ENCODE results near the gene CMTM4.
A peak's percentile ranks its signal among the peaks of the same experiment; 100 is the strongest.

The CMTM4 gene

DNA sequence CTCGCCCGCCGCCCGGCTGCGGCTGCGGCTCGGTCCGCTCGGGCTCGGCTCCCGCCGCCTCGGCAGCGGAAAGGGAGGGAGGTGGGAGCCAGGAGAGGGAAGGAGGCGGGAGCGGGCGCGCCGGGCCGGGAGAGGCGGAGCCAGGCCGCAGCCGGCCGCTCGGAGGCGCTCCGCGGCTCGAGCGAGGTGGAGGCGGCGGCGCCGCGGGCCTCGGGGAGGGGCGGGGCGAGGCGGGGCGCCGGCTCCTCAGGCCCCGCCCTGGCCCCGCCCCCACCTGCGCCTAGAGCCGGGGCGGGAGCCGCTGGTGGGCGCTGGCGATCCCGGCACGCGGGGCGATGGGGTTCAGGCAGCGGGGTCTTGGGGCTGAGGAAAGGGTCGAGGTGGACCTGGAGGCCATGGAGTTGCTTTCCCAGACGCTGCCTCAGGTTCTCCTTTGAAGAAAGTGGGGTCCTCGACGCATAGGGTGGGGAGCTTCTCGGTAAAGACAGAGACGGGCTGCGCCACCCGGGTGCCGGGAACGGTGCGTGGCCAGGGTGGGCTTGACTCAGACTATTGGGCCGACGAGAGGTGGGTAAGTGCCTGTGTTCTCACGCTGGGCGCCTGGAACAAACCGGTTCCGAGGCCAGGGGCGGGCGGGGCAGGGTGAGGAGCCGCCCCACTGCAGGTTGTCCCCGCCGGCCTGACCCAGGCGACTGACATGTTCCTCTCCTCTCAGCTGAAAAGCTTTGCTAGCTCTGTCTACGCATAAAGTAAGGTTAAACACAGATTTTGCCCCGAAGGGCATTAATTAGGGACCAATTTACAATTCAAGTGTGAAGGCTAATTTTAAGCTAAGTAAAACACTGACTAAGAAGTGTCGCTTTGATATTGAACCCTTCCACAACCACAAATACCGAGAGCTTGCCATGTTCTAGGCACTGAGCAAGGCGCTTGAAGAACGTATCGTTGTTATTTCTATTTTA lies at the start of gene CMTM4:
CMTM4 (minus strand) TSS at position 75 of the 962 bp plus-strand sequence. CDS start 218 bp downstream, outside the sequence.
- peak; percentile 86 for DNase-seq
- H3K27me3 ChIP-seq (ENCODE audit: insufficient read depth, low read depth, severe bottlenecking) = no peaks in the 10 kb centered on the region
- TF ChIP-seq, protein P1, sequence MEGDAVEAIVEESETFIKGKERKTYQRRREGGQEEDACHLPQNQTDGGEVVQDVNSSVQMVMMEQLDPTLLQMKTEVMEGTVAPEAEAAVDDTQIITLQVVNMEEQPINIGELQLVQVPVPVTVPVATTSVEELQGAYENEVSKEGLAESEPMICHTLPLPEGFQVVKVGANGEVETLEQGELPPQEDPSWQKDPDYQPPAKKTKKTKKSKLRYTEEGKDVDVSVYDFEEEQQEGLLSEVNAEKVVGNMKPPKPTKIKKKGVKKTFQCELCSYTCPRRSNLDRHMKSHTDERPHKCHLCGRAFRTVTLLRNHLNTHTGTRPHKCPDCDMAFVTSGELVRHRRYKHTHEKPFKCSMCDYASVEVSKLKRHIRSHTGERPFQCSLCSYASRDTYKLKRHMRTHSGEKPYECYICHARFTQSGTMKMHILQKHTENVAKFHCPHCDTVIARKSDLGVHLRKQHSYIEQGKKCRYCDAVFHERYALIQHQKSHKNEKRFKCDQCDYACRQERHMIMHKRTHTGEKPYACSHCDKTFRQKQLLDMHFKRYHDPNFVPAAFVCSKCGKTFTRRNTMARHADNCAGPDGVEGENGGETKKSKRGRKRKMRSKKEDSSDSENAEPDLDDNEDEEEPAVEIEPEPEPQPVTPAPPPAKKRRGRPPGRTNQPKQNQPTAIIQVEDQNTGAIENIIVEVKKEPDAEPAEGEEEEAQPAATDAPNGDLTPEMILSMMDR (IDR thresholded peaks at IDR 0.05; ENCODE audit: low read depth, low read length) = peak; percentile 34; the same call in 1 of the 2 replicates
- H3K9me3 ChIP-seq (ENCODE audit: severe bottlenecking) = no peaks in the 10 kb centered on the region
- peak within 1 kb of the TSS; percentile 73 for H3K27ac ChIP-seq
- H3K36me3 ChIP-seq = no peaks in the 10 kb centered on the region; the same call in 1 of the 2 replicates
- peak within 1 kb of the TSS; percentile 79 for H3K4me3 ChIP-seq (ENCODE audit: low read depth, low read length)

DNA sequence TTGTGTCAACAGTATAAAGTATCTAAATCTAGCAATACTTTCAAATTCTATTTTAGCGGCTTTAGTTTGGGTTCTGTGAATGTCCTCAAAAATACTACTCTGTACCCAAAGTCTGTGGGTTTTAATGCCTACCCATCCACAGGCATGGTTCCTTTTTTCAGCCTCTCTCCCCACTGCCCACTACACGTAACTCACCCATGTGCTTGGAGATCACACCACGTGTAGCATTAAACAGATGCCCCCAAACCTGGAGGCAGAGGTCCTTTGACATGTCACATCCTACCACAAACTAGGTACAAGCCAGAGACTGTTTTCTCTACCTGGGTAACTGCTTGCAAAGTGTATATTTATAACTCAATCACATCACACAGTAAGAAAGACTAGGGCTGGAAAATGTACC lies 49.5 kb upstream of the CMTM4 start:
- DNase-seq = no peak
- Histone ChIP-seq H3K27ac (no peak overlapping the region), H3K4me3 (ENCODE audit: low read depth, low read length) (no peak overlapping the region), H3K27me3 (ENCODE audit: insufficient read depth, low read depth, severe bottlenecking) (no peaks in the 10 kb centered on the region), H3K9me3 (ENCODE audit: severe bottlenecking) (no peaks in the 10 kb centered on the region), H3K36me3 (peaks cover 87% of the 10 kb centered on the region)
- TF ChIP-seq, protein P1 (IDR thresholded peaks at IDR 0.05; ENCODE audit: low read depth, low read length) = no peak

DNA sequence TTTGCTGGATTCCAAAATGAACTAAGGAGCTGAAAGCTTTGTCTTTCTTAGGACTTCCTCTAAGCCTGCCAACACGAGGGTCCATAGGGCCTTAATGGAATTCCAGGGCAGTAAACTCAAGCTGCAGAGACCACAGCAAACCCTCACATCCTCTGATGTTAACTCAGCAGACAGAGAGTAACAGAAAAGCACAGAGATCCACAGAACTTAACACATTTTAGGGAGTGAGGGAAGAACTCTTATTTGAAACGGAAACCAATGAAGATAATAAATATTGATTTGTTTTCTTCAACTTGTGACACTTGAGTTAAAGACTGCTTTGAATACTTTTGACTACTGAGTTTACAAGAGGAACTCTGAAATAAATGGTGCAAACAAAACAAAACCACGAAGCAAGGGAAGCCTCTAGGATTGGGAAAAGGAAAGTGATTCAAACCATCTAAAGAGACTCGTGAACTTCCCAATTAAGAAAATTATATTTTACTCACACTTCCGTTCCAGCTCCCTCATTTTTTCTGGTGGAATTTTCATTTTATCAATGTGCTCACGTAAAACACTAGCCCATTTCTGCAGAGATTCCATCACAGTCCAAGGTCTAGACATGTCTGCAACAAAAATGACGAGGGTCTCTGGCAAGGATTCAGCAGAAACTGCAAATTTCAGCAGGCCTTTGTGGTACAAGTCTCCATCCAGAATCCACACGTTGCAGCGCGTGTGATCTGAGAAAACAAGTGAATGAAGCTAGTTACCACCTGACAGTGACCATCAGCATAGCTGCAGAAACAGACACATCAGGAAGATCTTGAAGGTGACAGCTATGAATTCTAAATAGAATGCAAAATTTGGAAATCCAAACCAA lies 45.6 kb upstream of the CMTM4 start:
- Histone ChIP-seq H3K27ac (no peak overlapping the region), H3K4me3 (ENCODE audit: low read depth, low read length) (no peak overlapping the region), H3K9me3 (ENCODE audit: severe bottlenecking) (no peaks in the 10 kb centered on the region), H3K36me3 (peaks cover 94% of the 10 kb centered on the region), H3K27me3 (ENCODE audit: insufficient read depth, low read depth, severe bottlenecking) (no peaks in the 10 kb centered on the region)
- TF ChIP-seq, protein P1 (IDR thresholded peaks at IDR 0.05; ENCODE audit: low read depth, low read length) = no peak
- no peak for DNase-seq

DNA sequence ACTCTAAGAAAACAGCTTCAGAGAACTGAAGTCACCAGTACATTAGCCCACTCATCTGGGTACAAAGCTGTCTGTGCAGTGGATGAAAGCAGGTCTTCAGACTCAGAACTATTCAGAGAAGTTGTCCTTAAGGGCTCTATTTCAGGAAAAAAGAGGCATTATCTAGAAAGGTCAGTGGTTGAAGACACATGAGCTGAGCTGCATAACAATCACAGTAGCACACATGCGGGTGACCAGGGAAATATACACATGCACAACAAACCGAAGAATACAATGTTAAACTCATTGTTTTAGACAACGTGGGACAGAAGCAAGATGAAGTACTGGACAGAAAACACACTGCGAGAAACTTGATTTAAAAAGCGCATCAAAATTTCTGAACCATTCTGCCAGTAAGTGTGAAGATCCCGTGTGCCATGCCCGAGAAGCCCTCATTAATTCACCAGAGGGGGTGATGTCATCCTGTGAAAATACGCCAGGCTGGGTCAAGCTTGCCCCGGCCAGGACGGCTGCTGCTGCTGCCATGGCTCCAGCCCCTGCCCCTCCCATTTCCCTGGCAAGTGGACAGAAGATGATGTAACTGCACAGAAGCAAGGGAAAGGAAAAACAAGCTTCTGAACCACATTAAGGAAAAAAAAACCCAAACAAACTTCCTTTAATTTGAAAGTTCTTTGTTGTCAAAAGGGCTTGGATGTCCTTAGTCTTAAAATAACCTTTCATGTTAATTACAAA lies 44.8 kb upstream of the CMTM4 start:
- H3K36me3 ChIP-seq = peaks cover 95% of the 10 kb centered on the region
- H3K4me3 ChIP-seq (ENCODE audit: low read depth, low read length) = no peak overlapping the region
- H3K27ac ChIP-seq = no peak overlapping the region
- TF ChIP-seq, protein P1 (IDR thresholded peaks at IDR 0.05; ENCODE audit: low read depth, low read length) = no peak
- H3K27me3 ChIP-seq (ENCODE audit: insufficient read depth, low read depth, severe bottlenecking) = no peaks in the 10 kb centered on the region
- H3K9me3 ChIP-seq (ENCODE audit: severe bottlenecking) = no peaks in the 10 kb centered on the region
- no peak for DNase-seq

DNA sequence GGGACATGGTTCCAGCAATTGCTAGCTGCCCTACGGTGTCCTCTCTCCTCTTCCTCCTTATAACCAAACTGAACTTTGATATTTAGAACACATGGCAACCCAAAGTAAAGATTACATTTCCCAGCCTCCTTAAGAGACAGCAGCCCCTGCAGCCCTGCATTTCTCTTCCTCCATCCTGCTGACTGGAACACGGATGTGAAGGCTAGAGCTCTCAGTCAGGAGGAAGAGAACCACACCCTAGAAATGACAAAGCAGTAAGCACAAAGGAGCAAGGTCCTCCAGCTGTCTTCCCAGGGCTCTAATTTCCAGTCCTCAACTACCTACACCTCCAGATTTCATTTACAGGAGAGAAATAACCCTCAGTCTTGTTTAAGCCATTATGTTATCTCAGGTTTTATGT lies 44.0 kb upstream of the CMTM4 start:
- no peaks in the 10 kb centered on the region for H3K27me3 ChIP-seq (ENCODE audit: insufficient read depth, low read depth, severe bottlenecking)
- no peak overlapping the region for H3K27ac ChIP-seq
- no peaks in the 10 kb centered on the region for H3K9me3 ChIP-seq (ENCODE audit: severe bottlenecking)
- H3K4me3 ChIP-seq (ENCODE audit: low read depth, low read length) = no peak overlapping the region
- TF ChIP-seq, protein P1 (IDR thresholded peaks at IDR 0.05; ENCODE audit: low read depth, low read length) = no peak
- peaks cover 96% of the 10 kb centered on the region for H3K36me3 ChIP-seq
- no peak for DNase-seq
